Thyroid gland (tissue), 4 donors: Measurements from ENCODE around the gene CDHR2. TPM values are rescaled to one million over a fixed set of nuclear protein-coding genes. Genes with fewer than 3 reads are reported as not detected.

Experiments
- DNase-seq, 2 donors: peaks; one replicate each; pipeline ENCODE4 v3.0.0-alpha.2; 2019
- H3K27ac ChIP-seq, 3 donors: fragments of 200-600 bp; sonication (generic); 1 replicate in 2 of 3; 2 replicates in 1 of 3; pipeline ENCODE4 v1.5.1; 2016 to 2019; ENCODE audit warnings: mild to moderate bottlenecking in 1 of 3, moderate library complexity in 1 of 3
- H3K27me3 ChIP-seq: fragments of 200-600 bp; sonication (generic); one replicate; pipeline ENCODE4 v1.5.1; 2019
- H3K36me3 ChIP-seq, 2 donors: fragments of 200-600 bp; sonication (generic); one replicate each; pipeline ENCODE4 v1.5.1; 2016 to 2019
- H3K4me1 ChIP-seq, 2 donors: fragments of 200-600 bp; sonication (generic); one replicate each; pipeline ENCODE4 v1.5.1; 2017 to 2019
- H3K4me3 ChIP-seq, 3 donors: fragments of 200-600 bp; sonication (generic); replicated peaks in 1 of 3; 1 replicate in 2 of 3; 2 replicates in 1 of 3; pipeline ENCODE4 v1.5.1; 2016; ENCODE audit warnings: mild to moderate bottlenecking in 1 of 3
- H3K9me3 ChIP-seq: fragments of 200-600 bp; sonication (generic); one replicate; pipeline ENCODE4 v1.5.1; 2017
- CTCF ChIP-seq, 6 experiments: fragments of 200-600 bp in 3 of 6; fragments of 450-650 bp in 3 of 6; sonication (generic) in 3 of 6; IDR thresholded peaks; one replicate each; pipeline ENCODE4 v1.5.1; 2016 to 2019; ENCODE audit warnings: antibody characterized with exemption in 6 of 6, mild to moderate bottlenecking in 2 of 6, inconsistent platforms in 1 of 6, moderate library complexity in 1 of 6
- POLR2A ChIP-seq, 2 donors: fragments of 450-650 bp; IDR thresholded peaks; one replicate each; pipeline ENCODE4 v1.6.1; 2017; ENCODE audit warnings: antibody characterized with exemption in 2 of 2, mild to moderate bottlenecking in 2 of 2, moderate library complexity in 1 of 2
- WGBS, 2 donors: methylation state at CpG; one replicate each; pipeline ENCODE4 v1.1.5; 2017; 5-methylcytosine and 5-hydroxymethylcytosine counted together
- intact Hi-C: fragments of 100-400 bp; cut with DNase I; formaldehyde crosslinking; loops from one replicate; pipeline ENCODE4 v1.15.1; 2023
- total RNA-seq, 4 donors: library from RNA; depleted of rRNA; stranded (reverse); fragments of >200 nt; gene quantifications; one replicate each; pipeline ENCODE4 v1.2.3, GENCODE V29; 2016

The CDHR2 gene
- total RNA-seq, 4 donors from 2014 or later: 0.11 TPM; not detected in 3

- DNase-seq: no peak
- H3K36me3 ChIP-seq: no peaks in the 10 kb centered on the region
- H3K4me3 ChIP-seq: no peak overlapping the region
- intact Hi-C loops: no loop called here
- no peak for TF ChIP-seq CTCF (IDR thresholded peaks at IDR 0.05)
- no peak for TF ChIP-seq POLR2A (IDR thresholded peaks at IDR 0.05)
- H3K4me1 ChIP-seq: no peaks in the 10 kb centered on the region
- 74 to 81% methylated on average over 11 of the region's 11 CpGs for WGBS, 2 donors
- H3K27ac ChIP-seq: no peak overlapping the region
- H3K9me3 ChIP-seq: no peaks in the 10 kb centered on the region
- H3K27me3 ChIP-seq: no peaks in the 10 kb centered on the region
Observed at GRCh38 chr5:176552332-176552869, 3.3 kb downstream of the CDHR2 start.

GRCh38 chr5:176553260-176554085 is 4.3 kb downstream of the CDHR2 start:
- intact Hi-C loops: no loop called here

GRCh38 chr5:176557846-176558245 is 8.7 kb downstream of the CDHR2 start:
- Histone ChIP-seq H3K4me1 (no peaks in the 10 kb centered on the region), H3K36me3 (no peaks in the 10 kb centered on the region), H3K9me3 (no peaks in the 10 kb centered on the region), H3K27me3 (no peaks in the 10 kb centered on the region), H3K27ac (no peak overlapping the region), H3K4me3 (no peak overlapping the region)
- WGBS, 2 donors: 95 to 96% methylated on average over 13 of the region's 13 CpGs
- no peak for DNase-seq
- intact Hi-C loops: no loop called here
- TF ChIP-seq POLR2A (IDR thresholded peaks at IDR 0.05) (no peak), CTCF (IDR thresholded peaks at IDR 0.05) (no peak)

More at GRCh38 chr5:176553260-176554085, 4.3 kb downstream of the CDHR2 start:
- WGBS, 2 donors: 62 to 70% methylated on average over 16 to 17 of the region's 18 CpGs
- Histone ChIP-seq H3K27me3 (no peaks in the 10 kb centered on the region), H3K27ac (no peak overlapping the region), H3K36me3 (no peaks in the 10 kb centered on the region), H3K4me1 (no peaks in the 10 kb centered on the region), H3K4me3 (no peak overlapping the region), H3K9me3 (no peaks in the 10 kb centered on the region)
- TF ChIP-seq POLR2A (IDR thresholded peaks at IDR 0.05) (no peak), CTCF (IDR thresholded peaks at IDR 0.05) (no peak)
- DNase-seq: no peak

GRCh38 chr5:176559683-176560082 is 10.5 kb downstream of the CDHR2 start:
- H3K27ac ChIP-seq: no peak overlapping the region
- no peaks in the 10 kb centered on the region for H3K9me3 ChIP-seq
- no peaks in the 10 kb centered on the region for H3K36me3 ChIP-seq
- no peak for DNase-seq
- no peaks in the 10 kb centered on the region for H3K4me1 ChIP-seq
- WGBS, 2 donors: 58% methylated on average over 5 of the region's 5 CpGs
- intact Hi-C loops: no loop called here
- no peaks in the 10 kb centered on the region for H3K27me3 ChIP-seq
- TF ChIP-seq CTCF (IDR thresholded peaks at IDR 0.05): no peak
- no peak for TF ChIP-seq POLR2A (IDR thresholded peaks at IDR 0.05)
- no peak overlapping the region for H3K4me3 ChIP-seq

GRCh38 chr5:176560364-176560763 is 11.2 kb downstream of the CDHR2 start:
- WGBS, 2 donors: 72 to 78% methylated on average over 8 of the region's 8 CpGs
- DNase-seq: no peak
- Histone ChIP-seq H3K27ac (no peak overlapping the region), H3K4me3 (no peak overlapping the region), H3K4me1 (no peaks in the 10 kb centered on the region), H3K36me3 (no peaks in the 10 kb centered on the region), H3K27me3 (no peaks in the 10 kb centered on the region), H3K9me3 (no peaks in the 10 kb centered on the region)
- TF ChIP-seq CTCF (IDR thresholded peaks at IDR 0.05) (no peak), POLR2A (IDR thresholded peaks at IDR 0.05) (no peak)
- intact Hi-C loops: no loop called here
